Peyer's patch (tissue), 4 donors: ENCODE data around the gene PRR20G. TPM values are rescaled to one million over a fixed set of nuclear protein-coding genes. Genes with fewer than 3 reads are reported as not detected.
"Not testable (repeated sequence)": the region's sequence is repeated elsewhere in the genome, so short reads cannot be mapped to it uniquely, and the experiment has no call there.

Experiments
- DNase-seq, 3 donors: peaks; one replicate each; pipeline ENCODE4 v3.0.0-alpha.2; 2017 to 2019
- H3K27ac ChIP-seq, 4 donors: fragments of 200-600 bp; sonication (generic); one replicate each; pipeline ENCODE4 v1.5.1; 2016 to 2019
- H3K27me3 ChIP-seq, 2 donors: fragments of 200-600 bp; sonication (generic); one replicate each; pipeline ENCODE4 v1.5.1; 2019
- H3K36me3 ChIP-seq, 3 donors: fragments of 200-600 bp; sonication (generic); one replicate each; pipeline ENCODE4 v1.5.1; 2016 to 2019
- H3K4me1 ChIP-seq, 4 donors: fragments of 200-600 bp; sonication (generic); one replicate each; pipeline ENCODE4 v1.5.1; 2016 to 2019
- H3K4me3 ChIP-seq, 4 donors: fragments of 200-600 bp; sonication (generic); 1 replicate in 3 of 4; 2 replicates in 1 of 4; pipeline ENCODE4 v1.5.1; 2016 to 2019; ENCODE audit warnings: mild to moderate bottlenecking in 1 of 4
- H3K9me3 ChIP-seq, 4 donors: fragments of 200-600 bp; sonication (generic); one replicate each; pipeline ENCODE4 v1.5.1; 2016 to 2019; ENCODE audit warnings: mild to moderate bottlenecking in 1 of 4
- POLR2A ChIP-seq, 2 donors: fragments of 450-650 bp; IDR thresholded peaks; one replicate each; pipeline ENCODE4 v1.5.1; 2017; ENCODE audit warnings: antibody characterized with exemption in 2 of 2, mild to moderate bottlenecking in 2 of 2, moderate library complexity in 2 of 2
- total RNA-seq, 4 donors: library from RNA; depleted of rRNA; stranded (reverse); fragments of >200 nt; gene quantifications; one replicate each; pipeline ENCODE4 v1.1.0, GENCODE V29; 2016
- TF ChIP-seq, protein P1 (sequence below), 6 experiments: fragments of 450-650 bp in 4 of 6; fragments of 200-600 bp in 2 of 6; sonication (generic) in 1 of 6; IDR thresholded peaks; one replicate each; pipeline ENCODE4 v1.5.1; 2017 to 2019; ENCODE audit warnings: antibody characterized with exemption in 6 of 6, mild to moderate bottlenecking in 3 of 6, moderate library complexity in 1 of 6

The PRR20G gene
- total RNA-seq, 4 donors from 2014 or later: not detected

DNA sequence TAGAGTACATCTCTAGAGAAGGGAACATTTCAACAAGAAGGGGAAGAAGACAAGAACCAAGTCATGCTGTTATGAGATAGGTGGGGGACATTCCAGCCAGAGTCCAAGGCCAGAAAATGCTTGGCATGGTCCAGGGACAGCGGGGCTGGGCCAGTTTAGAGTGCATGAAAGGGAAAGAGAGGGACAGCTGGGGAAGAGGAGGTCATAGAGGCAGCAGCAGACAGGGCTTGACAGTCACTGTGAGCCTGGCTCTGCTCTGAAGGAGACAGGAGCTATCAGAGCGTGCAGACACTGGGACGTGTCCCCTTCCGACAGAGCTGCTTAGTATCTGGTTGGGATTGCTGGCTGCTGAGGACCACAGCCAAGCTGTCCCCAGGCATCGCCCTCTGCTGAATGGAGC is 35.7 kb upstream of the PRR20G start:
- no peak for TF ChIP-seq POLR2A (IDR thresholded peaks at IDR 0.05)
- TF ChIP-seq, protein P1, sequence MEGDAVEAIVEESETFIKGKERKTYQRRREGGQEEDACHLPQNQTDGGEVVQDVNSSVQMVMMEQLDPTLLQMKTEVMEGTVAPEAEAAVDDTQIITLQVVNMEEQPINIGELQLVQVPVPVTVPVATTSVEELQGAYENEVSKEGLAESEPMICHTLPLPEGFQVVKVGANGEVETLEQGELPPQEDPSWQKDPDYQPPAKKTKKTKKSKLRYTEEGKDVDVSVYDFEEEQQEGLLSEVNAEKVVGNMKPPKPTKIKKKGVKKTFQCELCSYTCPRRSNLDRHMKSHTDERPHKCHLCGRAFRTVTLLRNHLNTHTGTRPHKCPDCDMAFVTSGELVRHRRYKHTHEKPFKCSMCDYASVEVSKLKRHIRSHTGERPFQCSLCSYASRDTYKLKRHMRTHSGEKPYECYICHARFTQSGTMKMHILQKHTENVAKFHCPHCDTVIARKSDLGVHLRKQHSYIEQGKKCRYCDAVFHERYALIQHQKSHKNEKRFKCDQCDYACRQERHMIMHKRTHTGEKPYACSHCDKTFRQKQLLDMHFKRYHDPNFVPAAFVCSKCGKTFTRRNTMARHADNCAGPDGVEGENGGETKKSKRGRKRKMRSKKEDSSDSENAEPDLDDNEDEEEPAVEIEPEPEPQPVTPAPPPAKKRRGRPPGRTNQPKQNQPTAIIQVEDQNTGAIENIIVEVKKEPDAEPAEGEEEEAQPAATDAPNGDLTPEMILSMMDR (IDR thresholded peaks at IDR 0.05): no peak
- H3K9me3 ChIP-seq: peaks cover 0 to 4% (median 0%) of the 10 kb centered on the region in 4 donors
- H3K27me3 ChIP-seq: no peaks in the 10 kb centered on the region
- H3K27ac ChIP-seq: no peak overlapping the region
- no peak for DNase-seq
- no peaks in the 10 kb centered on the region for H3K36me3 ChIP-seq
- no peaks in the 10 kb centered on the region for H3K4me1 ChIP-seq
- H3K4me3 ChIP-seq: no peak overlapping the region

DNA sequence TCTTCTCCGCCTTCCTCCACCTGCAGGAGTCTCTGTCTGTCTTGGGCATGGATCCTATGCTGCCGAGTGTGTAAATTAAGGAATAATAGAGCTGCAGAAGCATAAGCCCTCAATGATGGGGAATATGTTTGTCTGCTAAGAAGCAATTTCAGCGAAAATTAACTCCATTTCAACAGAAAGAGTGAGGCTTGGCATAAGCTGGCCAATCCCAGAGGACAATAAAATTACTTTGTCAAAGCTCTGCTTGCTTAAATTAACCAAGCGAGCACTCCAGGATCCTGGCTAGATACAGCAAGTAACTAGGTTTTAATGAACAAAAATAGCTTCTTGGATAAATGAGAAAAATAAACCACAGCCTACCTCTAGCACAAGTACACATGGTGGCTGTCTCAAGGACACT is 33.5 kb upstream of the PRR20G start:
- Histone ChIP-seq H3K9me3 (peaks cover 0 to 4% (median 0%) of the 10 kb centered on the region in 4 donors), H3K4me1 (no peaks in the 10 kb centered on the region), H3K27me3 (no peaks in the 10 kb centered on the region), H3K36me3 (no peaks in the 10 kb centered on the region), H3K4me3 (no peak overlapping the region), H3K27ac (no peak overlapping the region)
- TF ChIP-seq, protein P1 (IDR thresholded peaks at IDR 0.05): no peak
- TF ChIP-seq POLR2A (IDR thresholded peaks at IDR 0.05): no peak
- no peak for DNase-seq

DNA sequence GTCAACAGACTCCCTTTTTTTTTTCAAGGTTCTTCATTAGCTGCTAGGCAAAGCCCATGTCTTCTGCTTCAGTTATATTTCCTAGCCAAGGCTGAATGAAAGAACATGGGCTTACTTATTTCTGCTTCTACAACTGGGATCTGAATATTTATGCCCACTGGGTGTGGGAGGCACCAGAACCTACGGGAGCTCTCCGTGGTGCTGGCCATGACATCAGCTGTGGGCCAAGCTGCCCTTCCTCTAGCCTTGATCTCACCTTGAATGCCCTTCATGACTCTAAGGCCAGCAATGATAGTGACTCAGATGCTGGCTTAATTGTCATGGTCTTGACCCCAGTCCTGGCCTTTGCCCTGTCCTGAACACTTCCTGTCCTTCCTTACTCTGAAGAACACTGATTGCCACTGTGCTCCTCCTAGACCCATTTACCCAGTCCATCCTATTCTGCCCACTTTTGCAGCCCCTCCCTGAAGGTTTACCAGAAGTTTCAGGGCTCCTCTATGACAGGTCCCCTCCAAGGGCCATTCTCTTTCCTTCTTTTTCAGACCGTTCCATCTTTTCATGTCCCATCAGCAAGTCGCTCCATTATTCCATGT is 32.8 kb upstream of the PRR20G start:
- Histone ChIP-seq H3K36me3 (no peaks in the 10 kb centered on the region), H3K9me3 (peaks cover 0 to 4% (median 0%) of the 10 kb centered on the region in 4 donors), H3K4me1 (no peaks in the 10 kb centered on the region), H3K4me3 (no peak overlapping the region), H3K27me3 (no peaks in the 10 kb centered on the region), H3K27ac (no peak overlapping the region)
- no peak for DNase-seq
- TF ChIP-seq POLR2A (IDR thresholded peaks at IDR 0.05): no peak
- TF ChIP-seq, protein P1 (IDR thresholded peaks at IDR 0.05): no peak

DNA sequence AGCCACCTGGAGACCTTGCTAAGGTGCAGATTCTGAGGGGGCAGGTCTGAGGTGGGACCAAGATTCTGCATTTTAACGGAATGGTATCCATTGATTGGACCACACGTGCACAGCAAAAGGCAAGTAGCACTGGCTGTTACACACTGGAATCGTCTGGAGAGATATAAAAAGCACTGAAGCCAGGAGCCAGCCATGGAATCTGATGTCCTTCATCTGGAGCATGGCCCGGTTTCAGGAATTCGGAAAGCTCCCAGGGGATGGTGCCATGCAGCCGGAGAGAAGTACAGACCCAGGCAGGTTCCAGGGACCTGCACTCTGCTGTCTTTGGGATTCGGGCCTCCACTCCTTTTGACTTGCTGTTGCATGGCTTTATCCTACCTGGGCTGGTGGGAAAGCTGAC is 28.8 kb upstream of the PRR20G start:
- no peaks in the 10 kb centered on the region for H3K27me3 ChIP-seq
- no peak for DNase-seq
- no peak overlapping the region for H3K27ac ChIP-seq
- H3K4me1 ChIP-seq: no peaks in the 10 kb centered on the region
- no peaks in the 10 kb centered on the region for H3K36me3 ChIP-seq
- TF ChIP-seq, protein P1 (IDR thresholded peaks at IDR 0.05): no peak
- no peak for TF ChIP-seq POLR2A (IDR thresholded peaks at IDR 0.05)
- H3K9me3 ChIP-seq: peaks cover 0 to 4% (median 0%) of the 10 kb centered on the region in 4 donors
- H3K4me3 ChIP-seq: no peak overlapping the region

DNA sequence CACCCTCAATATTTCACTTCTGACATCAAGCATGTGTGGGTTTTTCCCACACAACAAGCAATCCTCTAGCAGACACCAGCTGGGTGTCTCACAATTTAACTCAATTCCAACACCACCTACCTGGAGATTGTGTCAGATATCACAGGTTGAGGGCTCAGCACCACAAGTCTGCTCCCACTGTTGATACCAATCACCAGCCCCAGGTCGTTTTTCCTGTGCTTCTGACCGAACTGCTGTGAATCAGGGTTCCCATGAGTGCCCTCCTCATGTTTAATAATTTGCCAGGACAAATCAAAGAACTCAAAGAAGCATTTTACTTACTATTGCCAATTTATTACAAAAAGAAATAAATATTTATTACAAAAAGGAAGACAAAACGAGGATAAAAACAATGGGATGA is 25.0 kb upstream of the PRR20G start:
- Histone ChIP-seq H3K27ac (no peak overlapping the region), H3K4me3 (no peak overlapping the region), H3K27me3 (no peaks in the 10 kb centered on the region), H3K36me3 (no peaks in the 10 kb centered on the region), H3K4me1 (no peaks in the 10 kb centered on the region), H3K9me3 (no peaks in the 10 kb centered on the region)
- no peak for DNase-seq
- TF ChIP-seq POLR2A (IDR thresholded peaks at IDR 0.05): no peak
- TF ChIP-seq, protein P1 (IDR thresholded peaks at IDR 0.05): no peak

DNA sequence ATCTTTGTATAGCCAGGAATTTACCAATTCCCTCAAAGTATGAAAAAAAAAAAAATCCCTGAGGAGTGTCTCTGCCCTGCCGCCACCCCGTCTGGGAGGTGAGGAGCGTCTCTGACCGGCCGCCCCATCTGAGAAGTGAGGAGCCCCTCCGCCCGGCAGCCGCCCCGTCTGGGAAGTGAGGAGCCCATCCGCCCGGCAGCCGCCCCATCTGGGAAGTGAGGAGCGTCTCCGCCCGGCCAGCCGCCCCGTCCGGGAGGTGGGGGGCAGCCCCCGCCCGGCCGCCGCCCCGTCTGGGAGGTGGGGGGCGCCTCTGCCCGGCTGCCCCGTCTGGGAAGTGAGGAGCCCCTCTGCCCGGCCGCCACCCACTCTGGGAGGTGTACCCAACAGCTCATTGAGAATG is 21.0 kb upstream of the PRR20G start:
- H3K27me3 ChIP-seq, H3K4me3 ChIP-seq, H3K9me3 ChIP-seq, H3K36me3 ChIP-seq, DNase-seq, H3K4me1 ChIP-seq, H3K27ac ChIP-seq: not testable (repeated sequence)
